CD4-positive, CD25-positive, alpha-beta regulatory T cell (primary cell): ENCODE results near the gene CDAN1. TPM values are rescaled to one million over a fixed set of nuclear protein-coding genes. Genes with fewer than 3 reads are reported as not detected.

ENCODE experiments used
- ATAC-seq, 2 donors: fragments of 150-1000 bp; cut with Tn5 transposase; one replicate each; pipeline ENCODE4 v1.10.0; 2021; ENCODE audit warnings: low read depth in 2 of 2, moderate number of reproducible peaks in 2 of 2, moderate library complexity in 1 of 2
- DNase-seq, 3 donors: peaks; one replicate each; pipeline versions ENCODE4 v3.0.0 to v3.0.0-alpha.2; 2012 to 2022; ENCODE audit warnings: mixed read lengths in 1 of 3
- H3K27ac ChIP-seq: one replicate; pipeline ENCODE4 v1.7.0; 2013; ENCODE audit warnings: mild to moderate bottlenecking, low read length; ENCODE audit not compliant: insufficient read depth, poor library complexity, severe bottlenecking
- H3K27me3 ChIP-seq: one replicate; pipeline ENCODE4 v1.7.0; 2013; ENCODE audit warnings: low read length; ENCODE audit not compliant: control insufficient read depth, insufficient read depth
- H3K36me3 ChIP-seq: one replicate; pipeline ENCODE4 v1.7.0; 2013; ENCODE audit warnings: mild to moderate bottlenecking, low read length, moderate library complexity; ENCODE audit not compliant: control insufficient read depth, insufficient read depth
- H3K4me1 ChIP-seq: 2 replicates; pipeline ENCODE4 v1.7.0; 2013; ENCODE audit warnings: mild to moderate bottlenecking, low read length; ENCODE audit not compliant: insufficient read depth, control insufficient read depth, poor library complexity, severe bottlenecking
- H3K4me3 ChIP-seq: one replicate; pipeline ENCODE4 v1.7.0; 2013; ENCODE audit warnings: low read depth, mild to moderate bottlenecking, low read length, moderate library complexity
- H3K9me3 ChIP-seq, 2 experiments: 1 replicate in 1 of 2; 2 replicates in 1 of 2; pipeline ENCODE4 v1.7.0; 2013; ENCODE audit warnings: low read length in 2 of 2, mild to moderate bottlenecking in 1 of 2, moderate library complexity in 1 of 2; ENCODE audit not compliant: control insufficient read depth in 2 of 2
- H3K27ac Mint-ChIP-seq, 3 donors: one replicate each; pipeline ENCODE4 v1.8.0; 2020 to 2022; ENCODE audit warnings: mild to moderate bottlenecking in 3 of 3, mixed read lengths in 3 of 3, moderate library complexity in 2 of 3
- H3K27me3 Mint-ChIP-seq: one replicate; pipeline ENCODE4 v1.8.0; 2022; ENCODE audit warnings: mild to moderate bottlenecking, mixed read lengths
- H3K36me3 Mint-ChIP-seq: one replicate; pipeline ENCODE4 v1.8.0; 2020; ENCODE audit warnings: mixed read lengths
- H3K4me1 Mint-ChIP-seq, 4 donors: one replicate each; pipeline ENCODE4 v1.8.0; 2020 to 2022; ENCODE audit warnings: mixed read lengths in 4 of 4, mild to moderate bottlenecking in 1 of 4
- H3K4me3 Mint-ChIP-seq, 4 donors: one replicate each; pipeline ENCODE4 v1.8.0; 2020 to 2022; ENCODE audit warnings: mild to moderate bottlenecking in 4 of 4, mixed read lengths in 4 of 4, moderate library complexity in 3 of 4
- H3K9me3 Mint-ChIP-seq, 7 donors: one replicate each; pipeline ENCODE4 v1.8.0; 2020 to 2022; ENCODE audit warnings: mixed read lengths in 7 of 7, mild to moderate bottlenecking in 3 of 7, moderate library complexity in 2 of 7
- polyA plus RNA-seq, 4 donors: library from polyadenylated mRNA; unstranded; fragments of 300-500 nt; fragmentation: Illumina TruSeq; gene quantifications; one replicate each; pipeline ENCODE4 v1.2.3, GENCODE V29; 2021
- total RNA-seq: library from RNA; stranded (reverse); gene quantifications from one replicate; pipeline ENCODE4 v1.2.3, GENCODE V29; 2022

CDAN1 gene
- total and polyA plus RNA-seq, 5 donors from 2014 or later = 6.5 to 26.9 (median 6.9) TPM

- no peaks in the 10 kb centered on the region for H3K27me3 ChIP-seq
- peaks cover 23% of the 10 kb centered on the region for H3K36me3 ChIP-seq
- Mint-ChIP-seq H3K27ac (peak overlapping the region in 1 of 3 donors; percentile 23), H3K4me3 (no peak overlapping the region), H3K4me1 (no peaks in the 10 kb centered on the region), H3K9me3 (no peaks in the 10 kb centered on the region), H3K27me3 (no peaks in the 10 kb centered on the region), H3K36me3 (peaks cover 16% of the 10 kb centered on the region)
- H3K4me3 ChIP-seq = no peak overlapping the region
- no peaks in the 10 kb centered on the region for H3K4me1 ChIP-seq
- ATAC-seq (no peak), DNase-seq (no peak)
- no peak overlapping the region for H3K27ac ChIP-seq
- no peaks in the 10 kb centered on the region for H3K9me3 ChIP-seq
These were observed 17.9 kb downstream of the CDAN1 start for GRCh38 chr15:42719043-42719442.

- H3K36me3 Mint-ChIP-seq = peaks cover 14% of the 10 kb centered on the region
- no peak for DNase-seq
- no peaks in the 10 kb centered on the region for H3K27me3 Mint-ChIP-seq
- no peaks in the 10 kb centered on the region for H3K4me1 Mint-ChIP-seq
- ATAC-seq = no peak
- Histone ChIP-seq H3K4me1 (no peaks in the 10 kb centered on the region), H3K27ac (no peak overlapping the region), H3K27me3 (no peaks in the 10 kb centered on the region), H3K36me3 (peaks cover 4% of the 10 kb centered on the region), H3K4me3 (no peak overlapping the region), H3K9me3 (no peaks in the 10 kb centered on the region)
- H3K4me3 Mint-ChIP-seq = no peak overlapping the region
- H3K27ac Mint-ChIP-seq = peak overlapping the region in 2 of 3 donors; percentile 4 to 20
- no peaks in the 10 kb centered on the region for H3K9me3 Mint-ChIP-seq
These were observed 20.3 kb downstream of the CDAN1 start for GRCh38 chr15:42716626-42717025.

DNA sequence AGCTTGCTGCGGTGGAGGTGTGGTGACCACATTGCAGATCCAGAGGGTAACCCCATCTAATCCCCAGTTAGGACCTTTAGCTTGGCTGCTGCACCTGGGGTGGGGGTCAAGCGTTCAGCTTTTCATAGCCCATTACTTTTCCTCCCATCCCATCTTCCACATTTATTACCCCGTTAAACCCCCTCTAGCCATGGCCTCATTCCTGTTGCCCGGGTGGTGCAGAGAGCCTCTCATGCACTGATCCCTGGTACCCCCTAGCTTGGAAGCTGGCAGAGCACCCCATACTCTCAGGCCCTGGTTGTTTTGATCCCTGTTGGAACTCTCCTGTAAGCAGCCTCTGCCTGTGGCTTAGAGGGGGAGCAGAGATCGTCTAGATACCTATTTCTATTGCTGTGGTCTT, 20.8 kb downstream of the CDAN1 start:
- H3K4me1 Mint-ChIP-seq = no peaks in the 10 kb centered on the region
- no peaks in the 10 kb centered on the region for H3K27me3 Mint-ChIP-seq
- ATAC-seq = no peak
- H3K9me3 Mint-ChIP-seq = no peaks in the 10 kb centered on the region
- Histone ChIP-seq H3K36me3 (peaks cover 3% of the 10 kb centered on the region), H3K27me3 (no peaks in the 10 kb centered on the region), H3K27ac (no peak overlapping the region), H3K4me1 (no peaks in the 10 kb centered on the region), H3K9me3 (no peaks in the 10 kb centered on the region), H3K4me3 (no peak overlapping the region)
- H3K4me3 Mint-ChIP-seq = no peak overlapping the region
- H3K36me3 Mint-ChIP-seq = peaks cover 14% of the 10 kb centered on the region
- no peak for DNase-seq
- peak overlapping the region in 1 of 3 donors; percentile 20 for H3K27ac Mint-ChIP-seq

- Histone ChIP-seq H3K36me3 (no peaks in the 10 kb centered on the region), H3K4me1 (no peaks in the 10 kb centered on the region), H3K27me3 (no peaks in the 10 kb centered on the region), H3K4me3 (no peak overlapping the region), H3K9me3 (no peaks in the 10 kb centered on the region), H3K27ac (no peak overlapping the region)
- Mint-ChIP-seq H3K4me1 (no peaks in the 10 kb centered on the region), H3K9me3 (no peaks in the 10 kb centered on the region), H3K27me3 (peaks cover 2% of the 10 kb centered on the region), H3K36me3 (no peaks in the 10 kb centered on the region), H3K4me3 (no peak overlapping the region), H3K27ac (no peak overlapping the region)
- DNase-seq = no peak
- ATAC-seq = no peak
These were observed 24.3 kb downstream of the CDAN1 start for GRCh38 chr15:42712584-42712983.

GRCh38 chr15:42711746-42712145, 25.2 kb downstream of the CDAN1 start:
- Mint-ChIP-seq H3K27me3 (peaks cover 4% of the 10 kb centered on the region), H3K27ac (no peak overlapping the region), H3K9me3 (no peaks in the 10 kb centered on the region), H3K4me1 (no peaks in the 10 kb centered on the region), H3K36me3 (peaks cover 3% of the 10 kb centered on the region), H3K4me3 (no peak overlapping the region)
- H3K4me1 ChIP-seq = no peaks in the 10 kb centered on the region
- ATAC-seq = no peak
- H3K27ac ChIP-seq = no peak overlapping the region
- DNase-seq = no peak
- no peaks in the 10 kb centered on the region for H3K27me3 ChIP-seq
- no peaks in the 10 kb centered on the region for H3K36me3 ChIP-seq
- H3K4me3 ChIP-seq = no peak overlapping the region
- H3K9me3 ChIP-seq = no peaks in the 10 kb centered on the region

GRCh38 chr15:42710662-42711061, 26.3 kb downstream of the CDAN1 start:
- Histone ChIP-seq H3K9me3 (no peaks in the 10 kb centered on the region), H3K27me3 (no peaks in the 10 kb centered on the region), H3K27ac (no peak overlapping the region), H3K4me1 (no peaks in the 10 kb centered on the region), H3K36me3 (no peaks in the 10 kb centered on the region), H3K4me3 (no peak overlapping the region)
- H3K4me3 Mint-ChIP-seq = no peak overlapping the region
- H3K27me3 Mint-ChIP-seq = peaks cover 4% of the 10 kb centered on the region
- H3K9me3 Mint-ChIP-seq = no peaks in the 10 kb centered on the region
- no peak for DNase-seq
- H3K27ac Mint-ChIP-seq = peak overlapping the region in 1 of 3 donors; percentile 5
- H3K4me1 Mint-ChIP-seq = no peaks in the 10 kb centered on the region
- peaks cover 3% of the 10 kb centered on the region for H3K36me3 Mint-ChIP-seq
- no peak for ATAC-seq

DNA sequence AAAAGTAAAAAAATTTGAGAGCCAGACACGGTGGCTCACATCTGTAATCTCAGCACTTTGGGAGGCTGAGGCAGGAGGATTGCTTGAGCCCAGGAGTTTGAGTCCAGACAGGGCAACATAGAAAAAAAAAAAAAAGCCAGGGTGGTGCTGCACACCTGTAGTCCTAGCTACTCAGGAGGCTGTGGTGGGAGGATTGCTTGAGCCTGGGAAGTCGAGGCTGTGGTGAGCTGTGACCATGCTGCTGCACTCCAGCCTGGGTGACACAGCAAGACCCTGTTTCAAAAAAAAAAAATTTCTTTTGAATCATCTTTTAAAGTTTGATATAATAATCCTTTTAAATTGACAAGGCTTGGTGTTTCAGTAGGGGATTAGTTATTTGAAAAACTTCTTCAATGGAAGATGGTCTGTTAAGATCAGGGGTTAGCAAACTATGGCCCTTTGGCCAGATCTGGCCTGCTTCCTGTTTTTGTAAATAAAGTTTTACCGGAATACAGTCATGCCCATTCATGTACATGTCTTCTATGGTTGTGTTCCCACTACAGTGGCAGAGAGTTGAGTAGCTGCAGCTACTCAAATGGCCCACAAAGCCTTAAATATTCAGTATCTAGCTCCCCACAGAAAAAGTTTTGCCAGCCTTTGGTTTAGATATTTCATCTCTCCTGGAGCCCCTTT, 28.9 kb downstream of the CDAN1 start:
- no peaks in the 10 kb centered on the region for H3K36me3 ChIP-seq
- no peak overlapping the region for H3K27ac ChIP-seq
- no peak for DNase-seq
- H3K4me1 Mint-ChIP-seq = peaks cover 0 to 5% (median 0%) of the 10 kb centered on the region in 4 donors
- no peaks in the 10 kb centered on the region for H3K9me3 ChIP-seq
- H3K27me3 Mint-ChIP-seq = peaks cover 4% of the 10 kb centered on the region
- no peaks in the 10 kb centered on the region for H3K27me3 ChIP-seq
- H3K4me1 ChIP-seq = no peaks in the 10 kb centered on the region
- peak overlapping the region in 1 of 3 donors; percentile 5 for H3K27ac Mint-ChIP-seq
- H3K4me3 Mint-ChIP-seq = no peak overlapping the region
- H3K4me3 ChIP-seq = no peak overlapping the region
- peaks cover 3% of the 10 kb centered on the region for H3K36me3 Mint-ChIP-seq
- no peak for ATAC-seq
- no peaks in the 10 kb centered on the region for H3K9me3 Mint-ChIP-seq

- no peak for ATAC-seq
- DNase-seq = no peak
- peak overlapping the region in 1 of 3 donors; percentile 33 for H3K27ac Mint-ChIP-seq
- H3K27ac ChIP-seq = no peak overlapping the region
- H3K4me1 ChIP-seq = no peaks in the 10 kb centered on the region
- H3K4me3 ChIP-seq = no peak overlapping the region
- H3K9me3 ChIP-seq = no peaks in the 10 kb centered on the region
- no peaks in the 10 kb centered on the region for H3K9me3 Mint-ChIP-seq
- H3K27me3 ChIP-seq = no peaks in the 10 kb centered on the region
- no peaks in the 10 kb centered on the region for H3K36me3 ChIP-seq
- peaks cover 0 to 5% (median 0%) of the 10 kb centered on the region in 4 donors for H3K4me1 Mint-ChIP-seq
- H3K36me3 Mint-ChIP-seq = peaks cover 3% of the 10 kb centered on the region
- H3K4me3 Mint-ChIP-seq = no peak overlapping the region
- H3K27me3 Mint-ChIP-seq = peaks cover 4% of the 10 kb centered on the region
These were observed 29.9 kb downstream of the CDAN1 start for GRCh38 chr15:42707068-42707467.
